A673 (cell line): Measurements from ENCODE around the gene SPATA3. TPM values are rescaled to one million over a fixed set of nuclear protein-coding genes. Genes with fewer than 3 reads are reported as not detected.

ENCODE experiments used
- Bru-seq: library from RNA; stranded (reverse); fragments of 400-500 nt; gene quantifications from one replicate; lab custom pipeline; 2021; lab: Mats Ljungman, UMichigan
- BruChase-seq, 2 experiments: library from RNA; stranded (reverse); fragments of 400-500 nt; gene quantifications; one replicate each; lab custom pipeline; 2021; lab: Mats Ljungman, UMichigan
- BruUV-seq: library from RNA; stranded (reverse); fragments of 400-500 nt; replicated peaks from 2 replicates; lab custom pipeline; 2021; lab: Mats Ljungman, UMichigan
- CTCF ChIA-PET: fragments of 300-600 bp; sonication (Branson Sonifier 250); formaldehyde crosslinking; loops from one replicate; lab custom pipeline; 2022; ENCODE audit warnings: antibody characterized with exemption; lab: Charles Lee
- POLR2A ChIA-PET: fragments of 300-600 bp; sonication (Branson Sonifier 250); formaldehyde crosslinking; loops from one replicate; lab custom pipeline; 2022; ENCODE audit warnings: antibody characterized with exemption; ENCODE audit not compliant: low non-redundant PET; lab: Charles Lee
- DNase-seq: peaks from one replicate; pipeline ENCODE4 v3.0.0-alpha.2; 2015; ENCODE audit warnings: low spot score
- H3K27ac ChIP-seq: fragments of 200-600 bp; sonication (generic); 2 replicates; pipeline ENCODE4 v1.5.1; 2016; ENCODE audit warnings: mixed run types, low read depth, mild to moderate bottlenecking, mixed read lengths, antibody characterized with exemption, low read length; ENCODE audit not compliant: poor library complexity, severe bottlenecking
- H3K27me3 ChIP-seq: fragments of 200-600 bp; sonication (generic); replicated peaks from 2 replicates; pipeline ENCODE4 v1.6.1; 2017; ENCODE audit warnings: mixed run types, low read depth, mild to moderate bottlenecking, mixed read lengths, antibody characterized with exemption, low read length; ENCODE audit not compliant: insufficient read depth, poor library complexity
- H3K36me3 ChIP-seq: fragments of 200-600 bp; sonication (generic); 2 replicates; pipeline ENCODE4 v1.6.1; 2016; ENCODE audit warnings: mixed run types, mild to moderate bottlenecking, mixed read lengths, antibody characterized with exemption, low read length; ENCODE audit not compliant: insufficient read depth, poor library complexity, severe bottlenecking
- H3K4me1 ChIP-seq: fragments of 200-600 bp; sonication (generic); 2 replicates; pipeline ENCODE4 v1.6.1; 2017; ENCODE audit warnings: mixed run types, mild to moderate bottlenecking, mixed read lengths, antibody characterized with exemption, low read length; ENCODE audit not compliant: insufficient read depth, poor library complexity, severe bottlenecking
- H3K4me3 ChIP-seq: fragments of 200-600 bp; sonication (generic); 2 replicates; pipeline ENCODE4 v1.5.1; 2016; ENCODE audit warnings: low read depth, mixed run types, mild to moderate bottlenecking, mixed read lengths, low read length; ENCODE audit not compliant: poor library complexity, severe bottlenecking
- H3K9me3 ChIP-seq: fragments of 200-600 bp; sonication (generic); 2 replicates; pipeline ENCODE4 v1.6.1; 2016; ENCODE audit warnings: mixed run types, low read depth, mild to moderate bottlenecking, mixed read lengths, antibody characterized with exemption, low read length; ENCODE audit not compliant: poor library complexity, severe bottlenecking
- CTCF ChIP-seq: fragments of 300-800, 200-600 bp; sonication (generic); conservative IDR thresholded peaks from 2 replicates; pipeline ENCODE4 v1.5.1; 2017; ENCODE audit warnings: low read depth, mild to moderate bottlenecking, antibody characterized with exemption, low read length, moderate library complexity, mixed read lengths
- EZH2 ChIP-seq: fragments of 200-600 bp; sonication (generic); IDR thresholded peaks from 2 replicates; pipeline ENCODE4 v1.6.1; 2017; ENCODE audit warnings: borderline replicate concordance, low read depth, mild to moderate bottlenecking, mixed read lengths, antibody characterized with exemption, low read length; ENCODE audit not compliant: poor library complexity, severe bottlenecking
- intact Hi-C: fragments of 100-400 bp; cut with micrococcal nuclease; formaldehyde crosslinking; loops from one replicate; pipeline ENCODE4 v1.10.0; 2022; ENCODE audit not compliant: unreplicated experiment
- long read RNA-seq: library from polyadenylated mRNA; stranded (forward); transcript quantifications from one replicate; pipeline ENCODE4 v2.0.0, GENCODE V29; 2022
- total RNA-seq: library from RNA; stranded (reverse); gene quantifications from 2 replicates; pipeline ENCODE4 v1.2.3, GENCODE V29; 2021

The SPATA3 gene
- not detected in 2 replicates for total RNA-seq
- not detected for Bru-seq, nascent RNA
- not detected for BruChase-seq, experiment 1, labeled RNA remaining after a 2-hour chase
- BruChase-seq, experiment 2, labeled RNA remaining after a 6-hour chase, result percentile 7 among the genes with signal in this experiment
- long read RNA-seq, result 0 reads

GRCh38 chr2:230995821-230996220 is at the start of gene SPATA3:
Gene SPATA3, plus strand, starts transcription at chr2:230996121. Its CDS starts 113 bp downstream, at chr2:230996234.
- POLR2A ChIA-PET, result no interaction called here
- intact Hi-C loops, result no loop called here
- no peak for DNase-seq
- CTCF ChIA-PET, result no interaction called here
- Histone ChIP-seq H3K27me3 (peaks cover 21% of the 10 kb centered on the region), H3K27ac (no peak within 1 kb of the TSS), H3K9me3 (no peaks in the 10 kb centered on the region), H3K4me3 (no peak within 1 kb of the TSS), H3K4me1 (no peaks in the 10 kb centered on the region), H3K36me3 (no peaks in the 10 kb centered on the region)
- BruUV-seq, result no TSS peak
- TF ChIP-seq EZH2, result no peak
- no peak for TF ChIP-seq CTCF

GRCh38 chr2:230946429-230947234 is 49.3 kb upstream of the SPATA3 start:
- intact Hi-C loops, result no loop called here
- Histone ChIP-seq H3K27ac (no peak overlapping the region), H3K9me3 (no peaks in the 10 kb centered on the region), H3K4me3 (no peak overlapping the region), H3K4me1 (no peaks in the 10 kb centered on the region), H3K27me3 (no peaks in the 10 kb centered on the region), H3K36me3 (no peaks in the 10 kb centered on the region)
- ChIA-PET POLR2A (no interaction called here), CTCF (no interaction called here)
- no peak for DNase-seq
- TF ChIP-seq CTCF (no peak), EZH2 (no peak)
- no TSS peak for BruUV-seq

GRCh38 chr2:230947235-230947576 is 48.7 kb upstream of the SPATA3 start:
- Histone ChIP-seq H3K27ac (no peak overlapping the region), H3K4me1 (no peaks in the 10 kb centered on the region), H3K27me3 (no peaks in the 10 kb centered on the region), H3K4me3 (no peak overlapping the region), H3K36me3 (no peaks in the 10 kb centered on the region), H3K9me3 (no peaks in the 10 kb centered on the region)
- no peak for DNase-seq
- ChIA-PET POLR2A (no interaction called here), CTCF (no interaction called here)
- TF ChIP-seq CTCF (no peak), EZH2 (no peak)
- intact Hi-C loops, result no loop called here
- no TSS peak for BruUV-seq
